ENCODE results near the gene TSPO2.

DNA sequence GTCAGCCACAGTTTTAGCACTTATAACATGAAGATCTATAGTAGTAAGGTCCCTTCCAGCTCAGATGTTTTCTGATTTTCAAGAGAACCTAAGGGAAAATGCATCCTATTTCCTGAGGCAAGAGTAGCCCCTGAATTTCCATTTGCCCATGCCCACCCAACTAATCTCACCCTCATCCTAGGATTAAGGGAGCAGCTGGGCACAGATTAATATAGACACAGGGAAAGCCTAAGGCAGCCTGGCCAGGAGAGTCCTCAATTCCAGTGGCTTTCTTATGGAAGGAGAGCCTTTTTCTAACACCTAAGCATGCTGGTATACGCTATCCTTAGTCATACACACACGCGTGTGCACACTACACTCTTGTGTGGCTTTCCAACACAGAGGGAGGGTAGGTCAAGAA is 12.2 kb downstream of the TSPO2 start:
- TF ChIP-seq CTCF (IDR thresholded peaks at IDR 0.05 in 4 of 5, conservative IDR thresholded peaks at IDR 0.05 in 1 of 5) (no peak), POLR2A (IDR thresholded peaks at IDR 0.05) (no peak)

Measured in gastrocnemius medialis (tissue), 4 donors.